SK-N-SH treated with all-trans-retinoic acid at 6 μM for 48 hours (cell line): ENCODE measurements around the gene ITGA3.

Experiments used
- ATAC-seq: fragments of 200-7000 bp; cut with Tn5 transposase; 3 replicates; pipeline ENCODE4 v1.9.1; 2020; ENCODE audit warnings: mild to moderate bottlenecking, moderate library complexity
- ARNTL ChIP-seq: fragments of 450-650 bp; formaldehyde crosslinking; IDR thresholded peaks from 2 replicates; pipeline ENCODE4 v1.5.0; 2020; ENCODE audit warnings: low read depth, mild to moderate bottlenecking, moderate library complexity, borderline replicate concordance
- ESRRG ChIP-seq: fragments of 250-450 bp; sonication (Bioruptor Pico); IDR thresholded peaks from 2 replicates; pipeline ENCODE4 v1.6.1; 2021; ENCODE audit warnings: mild to moderate bottlenecking
- GLIS3 ChIP-seq: fragments of 250-450 bp; sonication (Bioruptor Pico); IDR thresholded peaks from 2 replicates; pipeline ENCODE4 v1.5.0; 2020; ENCODE audit warnings: mild to moderate bottlenecking, moderate library complexity
- ISL1 ChIP-seq: fragments of 250-450 bp; sonication (Bioruptor Pico); IDR thresholded peaks from 2 replicates; pipeline ENCODE4 v2.1.2; 2022; ENCODE audit warnings: mild to moderate bottlenecking, moderate library complexity
- OSR1 ChIP-seq: fragments of 250-450 bp; sonication (Bioruptor Pico); IDR thresholded peaks from 2 replicates; pipeline ENCODE4 v1.8.0; 2022; ENCODE audit warnings: moderate library complexity, mild to moderate bottlenecking, inconsistent platforms
- PPARA ChIP-seq: fragments of 250-450 bp; sonication (Bioruptor Pico); IDR thresholded peaks from 2 replicates; pipeline ENCODE4 v1.5.0; 2020; ENCODE audit warnings: mild to moderate bottlenecking, borderline replicate concordance
- RARB ChIP-seq: fragments of 250-450 bp; sonication (Bioruptor Pico); IDR thresholded peaks from 2 replicates; pipeline ENCODE4 v1.8.0; 2021; ENCODE audit warnings: mild to moderate bottlenecking, moderate library complexity
- SNAI2 ChIP-seq: fragments of 250-450 bp; sonication (Bioruptor Pico); IDR thresholded peaks from 2 replicates; pipeline ENCODE4 v1.5.0; 2020; ENCODE audit warnings: mild to moderate bottlenecking, moderate library complexity
- TCF4 ChIP-seq: fragments of 250-450 bp; sonication (Bioruptor Pico); IDR thresholded peaks from 2 replicates; pipeline ENCODE4 v1.8.0; 2021; ENCODE audit warnings: mild to moderate bottlenecking, moderate library complexity, borderline replicate concordance
- TOX ChIP-seq: fragments of 250-450 bp; sonication (Bioruptor Pico); IDR thresholded peaks from 2 replicates; pipeline ENCODE4 v1.8.0; 2021; ENCODE audit warnings: mild to moderate bottlenecking, moderate library complexity, borderline replicate concordance
- ZC3H10 ChIP-seq: fragments of 250-450 bp; sonication (Bioruptor Pico); IDR thresholded peaks from 2 replicates; pipeline ENCODE4 v1.5.1; 2021; ENCODE audit warnings: mild to moderate bottlenecking, moderate library complexity
- ZFP3 ChIP-seq: fragments of 250-450 bp; sonication (Bioruptor Pico); IDR thresholded peaks from 2 replicates; pipeline ENCODE4 v1.5.0; 2020; ENCODE audit warnings: mild to moderate bottlenecking, moderate library complexity
- ZNF565 ChIP-seq: fragments of 450-650 bp; formaldehyde crosslinking; conservative IDR thresholded peaks from 2 replicates; pipeline ENCODE4 v1.5.0; 2020; ENCODE audit warnings: low read depth, mild to moderate bottlenecking, moderate library complexity
- ZNF70 ChIP-seq: fragments of 450-650 bp; formaldehyde crosslinking; IDR thresholded peaks from 2 replicates; pipeline ENCODE4 v1.5.0; 2020; ENCODE audit warnings: mild to moderate bottlenecking, moderate library complexity
- ZNF8 ChIP-seq: fragments of 450-650 bp; formaldehyde crosslinking; IDR thresholded peaks from 2 replicates; pipeline ENCODE4 v1.5.0; 2020; ENCODE audit warnings: mild to moderate bottlenecking, moderate library complexity
- TF ChIP-seq, protein P1 (sequence below): fragments of 250-450 bp; sonication (Bioruptor Pico); IDR thresholded peaks from 2 replicates; pipeline ENCODE4 v1.5.0; 2020; ENCODE audit warnings: mild to moderate bottlenecking, moderate library complexity
- TF ChIP-seq, protein P2 (sequence below): fragments of 250-450 bp; sonication (Bioruptor Pico); IDR thresholded peaks from 2 replicates; pipeline ENCODE4 v1.5.1; 2021; ENCODE audit warnings: mild to moderate bottlenecking, moderate library complexity
- TF ChIP-seq, protein P3 (sequence below): fragments of 250-450 bp; sonication (Bioruptor Pico); IDR thresholded peaks from 2 replicates; pipeline ENCODE4 v1.8.0; 2020; ENCODE audit warnings: mild to moderate bottlenecking, moderate library complexity, borderline replicate concordance
- TF ChIP-seq, protein P4 (sequence below): fragments of 250-450 bp; sonication (Bioruptor Pico); IDR thresholded peaks from 2 replicates; pipeline ENCODE4 v1.5.1; 2020; ENCODE audit warnings: low read depth, mild to moderate bottlenecking, moderate library complexity
- TF ChIP-seq, protein P5 (sequence below): fragments of 250-450 bp; sonication (Bioruptor Pico); IDR thresholded peaks from 2 replicates; pipeline ENCODE4 v1.8.0; 2021; ENCODE audit warnings: low read depth, mild to moderate bottlenecking, moderate library complexity, borderline replicate concordance

The ITGA3 gene

DNA sequence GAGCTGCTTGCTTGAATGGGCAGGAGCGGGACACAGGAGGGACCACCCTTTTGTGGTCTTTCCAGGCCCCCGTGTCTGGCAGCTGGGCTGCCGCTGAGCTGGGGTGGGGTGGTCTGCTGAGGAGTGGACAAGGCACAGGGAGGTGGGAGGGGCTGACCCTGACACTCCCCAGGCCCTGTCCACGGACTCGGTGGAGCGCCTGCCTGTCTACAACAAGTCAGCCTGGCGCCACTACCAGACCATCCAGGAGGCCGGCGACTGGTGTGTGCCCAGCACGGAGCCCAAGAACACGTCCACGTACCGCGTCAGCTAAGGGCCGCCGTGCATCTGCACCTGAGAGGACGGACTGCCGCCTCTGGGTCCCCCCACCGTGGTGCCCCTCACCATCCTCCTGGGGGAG is 53.9 kb downstream of the ITGA3 start:
- ATAC-seq = no peak
- TF ChIP-seq ISL1 (CRISPR knock-in tag) (no peak), GLIS3 (CRISPR knock-in tag) (no peak), ZFP3 (no peak), ZNF8 (CRISPR knock-in tag) (no peak), ZC3H10 (no peak), ZNF70 (CRISPR knock-in tag) (no peak), TOX (CRISPR knock-in tag) (no peak), PPARA (CRISPR knock-in tag) (no peak), TCF4 (no peak), ESRRG (no peak), RARB (no peak), SNAI2 (CRISPR knock-in tag) (no peak), ZNF565 (CRISPR knock-in tag) (no peak), ARNTL (CRISPR knock-in tag) (no peak), OSR1 (no peak)
- TF ChIP-seq, protein P1, sequence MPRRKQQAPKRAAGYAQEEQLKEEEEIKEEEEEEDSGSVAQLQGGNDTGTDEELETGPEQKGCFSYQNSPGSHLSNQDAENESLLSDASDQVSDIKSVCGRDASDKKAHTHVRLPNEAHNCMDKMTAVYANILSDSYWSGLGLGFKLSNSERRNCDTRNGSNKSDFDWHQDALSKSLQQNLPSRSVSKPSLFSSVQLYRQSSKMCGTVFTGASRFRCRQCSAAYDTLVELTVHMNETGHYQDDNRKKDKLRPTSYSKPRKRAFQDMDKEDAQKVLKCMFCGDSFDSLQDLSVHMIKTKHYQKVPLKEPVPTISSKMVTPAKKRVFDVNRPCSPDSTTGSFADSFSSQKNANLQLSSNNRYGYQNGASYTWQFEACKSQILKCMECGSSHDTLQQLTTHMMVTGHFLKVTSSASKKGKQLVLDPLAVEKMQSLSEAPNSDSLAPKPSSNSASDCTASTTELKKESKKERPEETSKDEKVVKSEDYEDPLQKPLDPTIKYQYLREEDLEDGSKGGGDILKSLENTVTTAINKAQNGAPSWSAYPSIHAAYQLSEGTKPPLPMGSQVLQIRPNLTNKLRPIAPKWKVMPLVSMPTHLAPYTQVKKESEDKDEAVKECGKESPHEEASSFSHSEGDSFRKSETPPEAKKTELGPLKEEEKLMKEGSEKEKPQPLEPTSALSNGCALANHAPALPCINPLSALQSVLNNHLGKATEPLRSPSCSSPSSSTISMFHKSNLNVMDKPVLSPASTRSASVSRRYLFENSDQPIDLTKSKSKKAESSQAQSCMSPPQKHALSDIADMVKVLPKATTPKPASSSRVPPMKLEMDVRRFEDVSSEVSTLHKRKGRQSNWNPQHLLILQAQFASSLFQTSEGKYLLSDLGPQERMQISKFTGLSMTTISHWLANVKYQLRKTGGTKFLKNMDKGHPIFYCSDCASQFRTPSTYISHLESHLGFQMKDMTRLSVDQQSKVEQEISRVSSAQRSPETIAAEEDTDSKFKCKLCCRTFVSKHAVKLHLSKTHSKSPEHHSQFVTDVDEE (CRISPR knock-in tag) = no peak
- TF ChIP-seq, protein P2, sequence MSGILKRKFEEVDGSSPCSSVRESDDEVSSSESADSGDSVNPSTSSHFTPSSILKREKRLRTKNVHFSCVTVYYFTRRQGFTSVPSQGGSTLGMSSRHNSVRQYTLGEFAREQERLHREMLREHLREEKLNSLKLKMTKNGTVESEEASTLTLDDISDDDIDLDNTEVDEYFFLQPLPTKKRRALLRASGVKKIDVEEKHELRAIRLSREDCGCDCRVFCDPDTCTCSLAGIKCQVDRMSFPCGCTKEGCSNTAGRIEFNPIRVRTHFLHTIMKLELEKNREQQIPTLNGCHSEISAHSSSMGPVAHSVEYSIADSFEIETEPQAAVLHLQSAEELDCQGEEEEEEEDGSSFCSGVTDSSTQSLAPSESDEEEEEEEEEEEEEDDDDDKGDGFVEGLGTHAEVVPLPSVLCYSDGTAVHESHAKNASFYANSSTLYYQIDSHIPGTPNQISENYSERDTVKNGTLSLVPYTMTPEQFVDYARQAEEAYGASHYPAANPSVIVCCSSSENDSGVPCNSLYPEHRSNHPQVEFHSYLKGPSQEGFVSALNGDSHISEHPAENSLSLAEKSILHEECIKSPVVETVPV (CRISPR knock-in tag) = no peak
- TF ChIP-seq, protein P3, sequence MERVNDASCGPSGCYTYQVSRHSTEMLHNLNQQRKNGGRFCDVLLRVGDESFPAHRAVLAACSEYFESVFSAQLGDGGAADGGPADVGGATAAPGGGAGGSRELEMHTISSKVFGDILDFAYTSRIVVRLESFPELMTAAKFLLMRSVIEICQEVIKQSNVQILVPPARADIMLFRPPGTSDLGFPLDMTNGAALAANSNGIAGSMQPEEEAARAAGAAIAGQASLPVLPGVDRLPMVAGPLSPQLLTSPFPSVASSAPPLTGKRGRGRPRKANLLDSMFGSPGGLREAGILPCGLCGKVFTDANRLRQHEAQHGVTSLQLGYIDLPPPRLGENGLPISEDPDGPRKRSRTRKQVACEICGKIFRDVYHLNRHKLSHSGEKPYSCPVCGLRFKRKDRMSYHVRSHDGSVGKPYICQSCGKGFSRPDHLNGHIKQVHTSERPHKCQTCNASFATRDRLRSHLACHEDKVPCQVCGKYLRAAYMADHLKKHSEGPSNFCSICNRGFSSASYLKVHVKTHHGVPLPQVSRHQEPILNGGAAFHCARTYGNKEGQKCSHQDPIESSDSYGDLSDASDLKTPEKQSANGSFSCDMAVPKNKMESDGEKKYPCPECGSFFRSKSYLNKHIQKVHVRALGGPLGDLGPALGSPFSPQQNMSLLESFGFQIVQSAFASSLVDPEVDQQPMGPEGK (CRISPR knock-in tag) = no peak
- TF ChIP-seq, protein P4, sequence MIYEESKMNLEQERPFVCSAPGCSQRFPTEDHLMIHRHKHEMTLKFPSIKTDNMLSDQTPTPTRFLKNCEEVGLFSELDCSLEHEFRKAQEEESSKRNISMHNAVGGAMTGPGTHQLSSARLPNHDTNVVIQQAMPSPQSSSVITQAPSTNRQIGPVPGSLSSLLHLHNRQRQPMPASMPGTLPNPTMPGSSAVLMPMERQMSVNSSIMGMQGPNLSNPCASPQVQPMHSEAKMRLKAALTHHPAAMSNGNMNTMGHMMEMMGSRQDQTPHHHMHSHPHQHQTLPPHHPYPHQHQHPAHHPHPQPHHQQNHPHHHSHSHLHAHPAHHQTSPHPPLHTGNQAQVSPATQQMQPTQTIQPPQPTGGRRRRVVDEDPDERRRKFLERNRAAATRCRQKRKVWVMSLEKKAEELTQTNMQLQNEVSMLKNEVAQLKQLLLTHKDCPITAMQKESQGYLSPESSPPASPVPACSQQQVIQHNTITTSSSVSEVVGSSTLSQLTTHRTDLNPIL (CRISPR knock-in tag) = no peak
- TF ChIP-seq, protein P5, sequence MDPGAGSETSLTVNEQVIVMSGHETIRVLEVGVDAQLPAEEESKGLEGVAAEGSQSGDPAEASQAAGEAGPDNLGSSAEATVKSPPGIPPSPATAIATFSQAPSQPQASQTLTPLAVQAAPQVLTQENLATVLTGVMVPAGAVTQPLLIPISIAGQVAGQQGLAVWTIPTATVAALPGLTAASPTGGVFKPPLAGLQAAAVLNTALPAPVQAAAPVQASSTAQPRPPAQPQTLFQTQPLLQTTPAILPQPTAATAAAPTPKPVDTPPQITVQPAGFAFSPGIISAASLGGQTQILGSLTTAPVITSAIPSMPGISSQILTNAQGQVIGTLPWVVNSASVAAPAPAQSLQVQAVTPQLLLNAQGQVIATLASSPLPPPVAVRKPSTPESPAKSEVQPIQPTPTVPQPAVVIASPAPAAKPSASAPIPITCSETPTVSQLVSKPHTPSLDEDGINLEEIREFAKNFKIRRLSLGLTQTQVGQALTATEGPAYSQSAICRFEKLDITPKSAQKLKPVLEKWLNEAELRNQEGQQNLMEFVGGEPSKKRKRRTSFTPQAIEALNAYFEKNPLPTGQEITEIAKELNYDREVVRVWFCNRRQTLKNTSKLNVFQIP (CRISPR knock-in tag) = no peak

DNA sequence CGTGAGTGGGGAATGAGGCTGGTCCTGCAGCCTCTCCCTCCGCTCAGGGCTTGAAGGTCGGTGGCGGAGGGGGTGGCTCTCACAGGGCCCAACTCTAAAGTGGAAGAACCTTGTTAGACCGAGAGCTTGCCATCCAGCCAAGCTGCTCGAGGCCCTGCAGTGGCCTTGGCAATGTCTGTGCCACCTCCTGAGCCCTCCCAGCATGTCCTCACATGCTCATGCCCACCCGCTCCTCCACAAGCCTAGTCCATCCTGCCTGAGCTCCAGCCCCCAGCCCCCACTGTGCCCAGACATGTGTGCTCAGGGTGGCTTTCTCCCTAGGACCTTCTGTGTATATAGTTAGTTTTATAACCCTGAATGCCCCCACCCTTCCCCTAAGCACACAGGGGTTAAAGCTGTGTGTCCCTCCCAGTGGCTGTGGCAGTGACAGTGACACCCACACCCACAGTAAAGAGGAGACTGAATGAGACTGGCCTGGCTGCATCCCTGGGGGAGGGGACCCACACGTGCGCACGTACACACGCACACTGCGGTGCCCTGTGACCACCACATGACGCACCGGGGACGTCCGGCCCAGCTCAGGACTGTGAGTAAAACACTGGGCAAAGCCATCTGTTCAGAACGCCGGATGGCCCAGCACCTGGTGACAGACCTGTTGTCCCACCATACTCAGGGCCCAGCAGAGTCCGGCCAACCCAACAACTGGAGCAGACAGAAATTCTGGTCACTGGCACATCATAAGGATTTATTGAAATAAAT is 54.9 kb downstream of the ITGA3 start:
- TF ChIP-seq TOX (CRISPR knock-in tag) (no peak), ZNF8 (CRISPR knock-in tag) (no peak), SNAI2 (CRISPR knock-in tag) (no peak), ARNTL (CRISPR knock-in tag) (no peak), ZFP3 (no peak), RARB (no peak), ZNF565 (CRISPR knock-in tag) (no peak), ISL1 (CRISPR knock-in tag) (no peak), GLIS3 (CRISPR knock-in tag) (no peak), PPARA (CRISPR knock-in tag) (no peak)
- TF ChIP-seq, protein P3 (CRISPR knock-in tag) = no peak
- ATAC-seq = 0 out of 3 replicates have a peak, but pooled peaks have one; percentile 1
